ENCODE measurements around the gene TTC9.

DNA sequence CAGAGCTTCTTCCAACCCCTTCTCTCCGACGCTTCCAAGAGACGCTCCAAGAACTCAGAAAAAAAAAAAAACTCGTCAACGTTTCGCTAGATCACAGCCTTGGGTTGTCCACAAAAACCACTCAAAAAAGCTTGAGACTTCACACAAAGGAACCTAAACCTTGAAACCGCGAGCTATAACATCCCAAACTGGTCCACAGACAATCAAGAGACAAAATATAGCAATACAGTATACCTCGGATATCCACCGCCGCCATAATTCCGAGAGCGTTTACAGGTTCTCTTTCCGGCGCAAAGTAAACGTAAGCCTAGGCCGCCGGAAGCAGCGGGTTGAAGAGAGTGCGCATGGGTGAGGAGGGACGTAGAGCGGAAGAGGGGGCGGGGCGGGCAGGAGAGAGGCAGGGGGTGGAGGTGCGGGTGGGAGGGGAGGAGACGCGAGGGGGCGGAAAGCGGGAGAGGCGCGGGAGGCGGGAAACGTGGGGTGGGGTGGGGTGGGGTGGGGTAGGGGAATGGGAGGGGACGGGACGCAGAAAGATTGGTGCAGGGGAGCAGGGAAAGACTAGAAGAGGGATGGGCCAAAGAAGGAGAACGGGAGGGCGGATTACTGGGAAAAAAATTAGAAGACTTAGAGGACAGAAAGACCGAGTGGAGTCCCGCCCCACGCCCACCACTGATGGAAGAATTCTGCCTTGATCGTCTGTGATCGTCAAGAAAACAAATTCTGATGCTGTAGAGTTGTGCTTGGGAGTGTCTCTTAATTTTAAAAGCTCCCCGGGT, 41.1 kb upstream of the TTC9 start, which contains the start of gene MED6:
- TF ChIP-seq, protein P1, sequence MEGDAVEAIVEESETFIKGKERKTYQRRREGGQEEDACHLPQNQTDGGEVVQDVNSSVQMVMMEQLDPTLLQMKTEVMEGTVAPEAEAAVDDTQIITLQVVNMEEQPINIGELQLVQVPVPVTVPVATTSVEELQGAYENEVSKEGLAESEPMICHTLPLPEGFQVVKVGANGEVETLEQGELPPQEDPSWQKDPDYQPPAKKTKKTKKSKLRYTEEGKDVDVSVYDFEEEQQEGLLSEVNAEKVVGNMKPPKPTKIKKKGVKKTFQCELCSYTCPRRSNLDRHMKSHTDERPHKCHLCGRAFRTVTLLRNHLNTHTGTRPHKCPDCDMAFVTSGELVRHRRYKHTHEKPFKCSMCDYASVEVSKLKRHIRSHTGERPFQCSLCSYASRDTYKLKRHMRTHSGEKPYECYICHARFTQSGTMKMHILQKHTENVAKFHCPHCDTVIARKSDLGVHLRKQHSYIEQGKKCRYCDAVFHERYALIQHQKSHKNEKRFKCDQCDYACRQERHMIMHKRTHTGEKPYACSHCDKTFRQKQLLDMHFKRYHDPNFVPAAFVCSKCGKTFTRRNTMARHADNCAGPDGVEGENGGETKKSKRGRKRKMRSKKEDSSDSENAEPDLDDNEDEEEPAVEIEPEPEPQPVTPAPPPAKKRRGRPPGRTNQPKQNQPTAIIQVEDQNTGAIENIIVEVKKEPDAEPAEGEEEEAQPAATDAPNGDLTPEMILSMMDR (conservative IDR thresholded peaks at IDR 0.05; ENCODE audit: low read depth, low read length) = no peak
- no peak for TF ChIP-seq EZH2 (IDR thresholded peaks at IDR 0.05; ENCODE audit: borderline replicate concordance, low read depth, low read length, poor library complexity, severe bottlenecking)

All from A673 (cell line).